GM12891 (cell line): ENCODE results near the gene LPCAT4.

Experiments used
- POLR2A ChIP-seq: IDR thresholded peaks from 2 replicates; pipeline ENCODE4 v1.6.1; 2011; ENCODE audit warnings: low read depth, low read length, control low read depth
- POLR2AphosphoS5 ChIP-seq: IDR thresholded peaks from 2 replicates; pipeline ENCODE4 v1.6.1; 2011; ENCODE audit warnings: low read depth, low read length, control low read depth
- SPI1 ChIP-seq: IDR thresholded peaks from 2 replicates; pipeline ENCODE4 v1.6.1; 2011; ENCODE audit warnings: low read depth, low read length, control low read depth
- TAF1 ChIP-seq: IDR thresholded peaks from 2 replicates; pipeline ENCODE4 v1.6.1; 2011; ENCODE audit warnings: low read depth, low read length, control low read depth

GRCh38 chr15:34353627-34354026, 13.4 kb downstream of the LPCAT4 start:
- TF ChIP-seq SPI1: no peak
- no peak for TF ChIP-seq POLR2A
- TF ChIP-seq POLR2AphosphoS5: no peak
- TF ChIP-seq TAF1: no peak
